HG03521 (cell line): ENCODE data around the gene MAPK8IP2.
"Not testable (repeated sequence)": the region's sequence is repeated elsewhere in the genome, so short reads cannot be mapped to it uniquely, and the experiment has no call there.

Source experiments
- ATAC-seq: cut with Tn5 transposase; IDR thresholded peaks from one replicate; pipeline ENCODE4 v1.9.1; 2021; ENCODE audit warnings: mild to moderate bottlenecking, moderate library complexity; ENCODE audit not compliant: unreplicated experiment

The MAPK8IP2 gene

DNA sequence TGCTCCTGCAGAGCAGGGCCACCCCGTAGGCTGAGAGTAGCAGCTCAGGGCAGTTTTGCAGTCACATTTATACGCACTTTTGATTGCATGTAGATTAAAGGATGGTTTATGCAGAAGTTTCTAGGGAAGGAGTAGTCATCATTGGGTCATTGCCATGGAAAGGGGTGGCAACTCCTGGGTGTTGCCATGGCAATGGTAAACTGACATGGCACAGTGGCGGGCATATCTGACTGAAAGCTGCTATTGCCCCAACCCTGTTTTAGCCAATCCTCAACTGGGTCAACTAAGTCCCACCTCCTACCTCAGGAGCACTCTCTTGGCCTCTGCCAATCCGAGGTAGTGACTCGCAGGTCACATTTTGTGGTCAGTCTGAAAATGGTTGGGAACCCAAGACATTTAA lies 29.8 kb downstream of the MAPK8IP2 start:
- no peak for ATAC-seq

DNA sequence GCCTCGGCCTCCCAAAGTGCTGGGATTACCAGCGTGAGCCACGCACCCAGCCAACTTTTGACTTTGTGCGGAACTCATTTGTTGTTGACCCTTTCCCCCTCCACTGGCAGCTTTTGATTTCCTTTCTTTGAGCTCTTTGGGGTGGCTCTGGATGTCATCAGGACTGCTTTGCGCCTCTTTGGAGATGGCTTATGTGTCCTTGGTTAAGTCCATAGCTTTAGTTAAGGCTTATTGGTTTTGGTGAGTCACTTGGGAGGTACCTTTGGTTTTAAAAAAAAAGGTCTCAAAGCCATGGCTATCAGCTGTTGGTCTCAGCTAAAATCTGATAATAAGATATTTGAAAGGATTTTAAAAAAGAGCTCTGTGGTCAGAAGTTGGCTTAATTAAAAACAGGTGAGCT lies 32.5 kb downstream of the MAPK8IP2 start:
- no peak for ATAC-seq

DNA sequence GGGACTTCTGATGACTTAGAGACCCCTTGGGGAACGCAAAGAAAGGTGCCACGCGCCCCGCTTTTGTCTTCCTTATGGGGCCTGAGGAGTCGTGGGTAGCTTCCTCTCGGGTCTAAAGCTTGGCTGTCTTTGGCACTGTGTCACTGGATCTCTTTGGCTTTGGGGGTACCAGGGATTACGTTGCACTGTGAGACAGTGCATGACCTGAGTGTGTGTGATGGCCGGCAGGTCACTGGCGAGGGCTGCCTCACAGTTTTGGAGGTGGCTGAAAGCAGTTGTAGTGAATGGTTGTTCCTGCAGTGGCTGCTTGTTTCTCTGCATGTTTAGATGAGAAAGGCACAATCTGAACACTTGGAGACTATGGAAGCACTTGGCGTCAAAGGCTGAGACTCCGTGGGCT lies 33.2 kb downstream of the MAPK8IP2 start:
- no peak for ATAC-seq

DNA sequence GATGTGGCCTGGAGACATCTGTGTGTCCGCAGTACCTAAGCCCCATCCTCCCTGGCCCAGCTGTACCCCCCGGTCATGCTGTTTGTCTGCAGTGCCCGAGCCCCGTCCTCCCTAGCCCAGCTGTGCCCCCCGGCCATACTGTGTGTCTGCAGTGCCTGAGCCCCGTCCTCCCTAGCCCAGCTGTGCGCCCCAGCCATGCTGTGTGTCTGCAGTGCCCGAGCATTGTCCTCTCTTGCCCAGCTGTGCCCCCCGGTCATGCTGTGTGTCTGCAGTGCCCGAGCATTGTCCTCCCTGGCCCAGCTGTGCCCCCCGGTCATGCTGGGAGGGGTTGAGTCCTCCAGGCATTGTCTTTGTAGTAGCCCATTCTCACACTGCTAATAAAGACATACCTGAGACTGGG lies 35.0 kb downstream of the MAPK8IP2 start:
- no peak for ATAC-seq

DNA sequence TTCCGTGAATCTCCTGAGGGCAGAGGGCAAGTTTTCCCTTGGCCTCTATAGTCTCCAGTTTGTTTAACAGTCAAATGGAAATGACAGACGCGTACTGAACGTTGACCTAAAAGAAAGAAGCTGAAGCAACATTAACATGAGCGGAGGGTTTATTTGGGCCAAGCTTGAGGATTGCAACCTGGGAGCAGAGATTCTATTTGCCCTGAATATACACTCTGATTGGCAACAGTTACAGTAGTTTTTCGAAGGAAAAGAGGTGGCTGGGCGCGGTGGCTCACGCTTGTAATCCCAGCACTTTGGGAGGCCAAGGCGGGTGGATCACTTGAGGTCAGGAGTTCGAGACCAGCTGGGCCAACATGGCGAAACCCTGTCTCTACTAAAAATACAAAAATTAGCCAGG lies 39.7 kb downstream of the MAPK8IP2 start:
- not testable (repeated sequence) for ATAC-seq

DNA sequence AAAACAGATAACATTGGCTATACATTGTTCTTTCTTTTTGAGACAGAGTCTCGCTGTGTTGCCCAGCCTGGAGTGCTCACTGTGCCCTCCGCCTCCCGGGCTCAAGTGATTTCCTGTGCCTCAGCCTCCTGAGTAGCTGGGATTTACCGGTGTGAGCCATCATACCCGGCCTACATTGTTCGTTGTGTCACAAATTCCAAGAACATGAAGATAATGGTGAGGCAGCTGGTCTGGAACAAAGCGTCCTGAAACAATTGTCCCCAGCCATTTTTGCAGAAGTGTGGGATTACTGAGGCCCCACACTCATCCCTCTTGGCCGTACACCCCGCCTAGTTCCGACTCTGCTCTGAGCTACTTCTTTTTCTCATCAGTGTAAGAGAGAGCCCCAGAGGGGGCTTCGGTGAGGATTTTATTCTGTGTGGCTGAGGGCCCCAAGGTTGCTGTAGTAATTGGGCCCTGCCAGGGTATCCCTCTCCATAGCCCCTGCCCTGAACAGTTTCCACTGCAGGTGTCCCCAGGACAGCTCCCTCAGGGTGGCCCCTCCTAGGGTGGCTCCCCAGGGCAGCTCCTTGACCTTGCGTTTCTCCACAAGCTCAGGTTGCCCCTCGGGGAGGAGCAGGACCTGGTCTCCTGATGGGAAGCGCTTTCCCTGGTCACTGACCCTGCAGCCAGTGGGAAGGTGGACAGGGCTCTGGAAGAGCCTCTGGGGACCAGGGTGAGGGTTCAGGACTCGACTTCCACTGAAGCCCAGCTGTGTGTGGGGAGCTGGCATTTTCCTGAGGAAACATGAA lies 40.5 kb downstream of the MAPK8IP2 start:
- no peak for ATAC-seq

DNA sequence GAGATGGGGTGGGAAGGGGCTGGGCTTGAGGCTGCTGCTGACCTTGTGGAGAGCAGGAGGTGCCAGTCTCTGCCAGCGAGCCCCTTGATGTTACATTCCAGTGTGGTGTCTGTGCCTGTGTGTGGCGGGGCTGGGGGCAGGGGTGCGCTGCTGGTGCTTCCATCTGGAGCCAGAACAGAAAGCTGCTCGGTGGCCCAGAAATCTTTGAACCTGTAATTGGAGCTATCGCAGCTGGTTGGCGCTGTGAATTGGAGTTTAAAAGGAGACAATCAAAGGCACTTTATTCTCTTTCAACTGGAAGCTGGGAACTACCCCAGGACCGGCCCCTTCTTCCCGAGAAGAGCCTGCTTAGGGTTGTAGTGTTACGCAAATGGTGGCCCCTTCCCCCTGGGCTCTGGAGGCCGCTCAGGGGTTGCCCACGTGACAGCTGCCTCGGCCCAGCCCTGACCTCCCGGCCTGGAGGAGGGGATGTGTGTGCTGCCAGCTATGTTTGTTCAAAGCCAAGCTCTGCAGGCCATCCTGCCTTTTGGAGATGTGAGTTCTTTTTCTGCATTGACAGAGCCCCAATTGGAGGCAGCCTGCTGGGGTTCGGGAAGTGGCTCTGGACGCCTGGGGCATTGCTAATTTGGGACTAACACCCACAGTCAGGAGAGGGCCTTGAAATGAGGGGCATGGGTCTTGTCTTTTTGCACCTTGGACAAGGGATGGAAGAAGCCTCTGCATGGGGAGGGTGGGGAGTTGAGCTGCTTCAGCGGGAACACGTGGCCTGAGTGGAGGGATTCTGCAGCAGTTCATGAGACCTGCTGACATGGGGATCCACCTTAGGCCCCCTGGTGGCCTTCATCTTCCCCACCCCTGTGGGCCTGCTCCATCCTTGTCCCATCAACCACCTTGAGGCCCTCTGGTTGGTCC lies 41.4 kb downstream of the MAPK8IP2 start:
- ATAC-seq, result no peak

DNA sequence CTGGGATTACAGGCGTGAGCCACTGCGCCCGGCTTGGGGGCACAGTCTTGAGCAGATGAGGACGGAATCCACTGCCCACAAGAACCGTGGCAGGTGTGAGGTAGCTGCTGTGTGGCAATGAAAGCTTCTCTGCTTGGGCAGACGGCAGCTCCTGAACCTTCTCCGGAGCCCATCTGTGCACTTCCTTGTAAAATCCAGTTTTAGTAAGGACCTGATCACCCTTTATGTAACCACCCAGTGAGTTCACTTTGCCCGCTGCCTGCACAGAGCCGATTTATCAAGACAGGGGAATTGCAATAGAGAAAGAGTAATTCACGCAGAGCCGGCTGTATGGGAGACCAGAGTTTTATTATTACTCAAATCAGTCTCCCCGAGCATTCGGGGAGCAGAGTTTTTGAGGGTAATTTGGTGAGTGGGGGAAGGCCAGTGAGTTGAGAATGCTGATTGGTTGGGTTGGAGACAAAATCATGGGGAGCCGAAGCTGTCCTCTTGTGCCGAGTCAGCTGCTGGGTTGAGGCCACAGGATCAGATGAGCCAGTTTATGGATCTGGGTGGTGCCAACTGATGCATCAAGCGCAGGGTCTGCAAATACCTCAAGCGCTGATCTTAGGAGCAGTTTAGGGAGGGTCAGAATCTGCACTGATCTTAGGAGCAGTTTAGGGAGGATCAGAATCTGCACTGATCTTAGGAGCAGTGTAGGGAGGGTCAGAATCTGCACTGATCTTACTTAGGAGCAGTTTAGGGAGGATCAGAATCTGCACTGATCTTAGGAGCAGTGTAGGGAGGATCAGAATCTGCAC lies 42.6 kb downstream of the MAPK8IP2 start:
- ATAC-seq, result not testable (repeated sequence)

DNA sequence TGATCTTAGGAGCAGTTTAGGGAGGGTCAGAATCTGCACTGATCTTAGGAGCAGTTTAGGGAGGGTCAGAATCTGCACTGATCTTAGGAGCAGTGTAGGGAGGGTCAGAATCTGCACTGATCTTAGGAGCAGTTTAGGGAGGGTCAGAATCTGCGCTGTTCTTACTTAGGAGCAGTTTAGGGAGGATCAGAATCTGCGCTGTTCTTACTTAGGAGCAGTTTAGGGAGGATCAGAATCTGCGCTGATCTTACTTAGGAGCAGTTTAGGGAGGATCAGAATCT lies 43.2 kb downstream of the MAPK8IP2 start:
- ATAC-seq, result not testable (repeated sequence)

DNA sequence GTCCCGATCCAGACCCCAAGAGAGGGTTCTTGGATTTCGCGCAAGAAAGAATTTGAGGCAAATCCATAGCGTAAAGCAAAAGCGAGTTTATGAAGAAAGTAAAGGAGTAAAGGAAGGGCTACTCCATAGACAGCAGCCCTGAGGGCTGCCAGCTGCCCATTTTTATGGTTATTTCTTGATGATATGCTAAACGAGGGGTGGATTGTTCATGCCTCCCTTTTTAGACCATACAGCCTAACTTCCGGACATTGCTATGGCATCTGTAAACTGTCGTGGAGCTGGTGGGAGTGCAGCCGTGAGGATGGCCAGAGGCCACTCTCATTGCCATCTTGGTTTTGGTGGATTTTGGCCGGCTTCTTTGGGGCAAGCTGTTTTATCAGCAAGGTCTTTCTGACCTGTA lies 52.7 kb downstream of the MAPK8IP2 start:
- ATAC-seq, result no peak

DNA sequence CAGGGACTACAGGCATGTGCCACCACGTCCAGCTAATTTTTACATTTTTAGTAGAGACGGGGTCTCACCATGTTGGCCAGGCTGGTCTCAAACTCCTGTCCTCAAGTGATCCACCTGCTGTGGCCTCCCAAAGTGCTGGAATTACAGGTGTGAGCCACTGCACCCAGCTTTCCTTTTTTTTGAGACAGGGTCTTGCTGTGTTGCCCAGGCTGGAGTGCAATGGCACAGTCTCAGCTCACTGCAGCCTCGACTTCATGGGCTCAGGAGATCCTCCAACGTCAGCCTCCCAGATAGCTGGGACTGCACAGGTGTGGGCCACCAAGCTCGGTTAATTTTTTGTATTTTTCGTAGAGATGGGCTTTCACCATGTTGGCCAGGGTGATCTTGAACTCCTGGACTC lies 54.1 kb downstream of the MAPK8IP2 start:
- not testable (repeated sequence) for ATAC-seq

DNA sequence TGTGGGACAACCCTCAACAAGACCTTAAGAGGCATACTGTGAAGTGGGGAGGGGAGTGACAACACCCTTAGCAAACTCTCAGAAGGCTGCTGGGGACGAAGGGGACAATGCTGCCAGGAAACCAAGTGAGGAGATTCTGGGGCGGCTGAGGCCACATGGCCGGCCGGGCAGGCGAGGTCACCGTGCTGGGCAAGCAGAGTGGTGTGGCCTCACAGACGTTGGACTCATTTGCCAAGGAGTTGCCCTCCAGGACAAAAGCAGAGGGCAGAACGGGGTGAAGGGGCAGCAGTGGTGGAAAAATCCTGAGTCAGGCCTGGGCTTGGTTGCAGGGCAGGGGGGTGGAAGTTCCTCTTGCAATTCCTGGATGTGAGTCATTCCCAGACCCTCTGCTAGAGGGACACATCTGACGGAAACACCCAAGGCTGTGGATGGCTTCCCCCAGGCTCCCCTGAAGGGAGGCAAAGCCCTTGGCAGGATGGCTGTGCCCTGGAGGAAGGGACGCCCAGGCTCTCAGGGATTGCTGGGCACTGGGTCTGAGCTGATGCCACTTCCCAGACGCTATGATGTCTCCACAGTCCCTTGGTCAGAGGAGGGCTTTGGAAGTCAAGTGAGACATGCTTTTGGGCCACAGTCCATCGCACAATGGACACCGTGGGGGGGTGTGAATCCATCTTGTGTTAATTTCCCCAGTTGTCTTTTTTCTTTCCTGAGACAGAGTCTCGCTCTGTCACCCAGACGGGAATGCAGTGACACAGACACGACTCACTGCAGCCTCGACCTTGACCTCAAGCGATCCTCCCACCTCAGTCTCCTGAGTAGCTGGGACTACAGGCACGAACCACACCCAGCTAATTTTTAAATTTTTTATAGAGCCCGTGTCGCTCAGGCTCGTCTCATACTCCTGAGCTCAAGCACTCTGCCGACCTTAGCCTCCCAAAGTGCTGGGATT lies 55.8 kb downstream of the MAPK8IP2 start:
- ATAC-seq, result no peak

DNA sequence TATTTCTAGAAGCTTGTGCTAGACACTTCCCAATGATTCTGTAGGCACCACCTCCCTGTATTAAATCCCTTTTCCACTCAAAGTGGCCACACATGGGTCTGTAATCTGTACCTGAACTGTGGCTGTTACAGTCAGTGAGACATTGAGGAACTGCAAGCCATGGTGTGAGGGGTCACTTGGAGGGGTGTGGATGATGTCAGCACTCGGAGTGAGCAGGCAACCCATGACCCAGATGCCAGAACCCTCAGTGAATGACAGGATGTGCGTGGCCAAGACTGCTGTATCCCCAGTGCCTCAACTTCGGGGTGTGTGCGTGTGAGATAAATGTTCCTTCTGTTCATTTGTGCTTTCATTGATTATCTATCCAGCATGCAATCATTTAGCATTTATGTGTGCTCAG lies 57.3 kb downstream of the MAPK8IP2 start:
- ATAC-seq, result no peak

DNA sequence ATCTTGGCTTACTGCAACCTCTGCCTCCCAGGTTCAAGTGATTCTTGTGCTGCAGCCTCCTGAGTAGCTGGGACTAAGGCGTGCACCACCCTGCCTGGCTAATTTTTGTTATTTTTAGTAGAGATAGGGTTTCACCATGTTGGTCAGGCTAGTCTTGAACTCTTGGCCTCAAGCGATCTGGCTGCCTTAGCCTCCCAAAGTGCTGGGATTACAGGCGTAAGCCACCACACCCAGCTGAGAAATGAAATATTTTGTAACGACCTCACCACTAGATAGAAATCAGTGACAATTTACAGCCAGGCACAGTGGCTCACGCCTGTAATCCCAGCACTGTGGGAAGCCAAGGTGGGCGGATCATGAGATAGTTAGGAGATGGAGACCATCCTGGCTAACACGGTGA lies 59.1 kb downstream of the MAPK8IP2 start:
- not testable (repeated sequence) for ATAC-seq

DNA sequence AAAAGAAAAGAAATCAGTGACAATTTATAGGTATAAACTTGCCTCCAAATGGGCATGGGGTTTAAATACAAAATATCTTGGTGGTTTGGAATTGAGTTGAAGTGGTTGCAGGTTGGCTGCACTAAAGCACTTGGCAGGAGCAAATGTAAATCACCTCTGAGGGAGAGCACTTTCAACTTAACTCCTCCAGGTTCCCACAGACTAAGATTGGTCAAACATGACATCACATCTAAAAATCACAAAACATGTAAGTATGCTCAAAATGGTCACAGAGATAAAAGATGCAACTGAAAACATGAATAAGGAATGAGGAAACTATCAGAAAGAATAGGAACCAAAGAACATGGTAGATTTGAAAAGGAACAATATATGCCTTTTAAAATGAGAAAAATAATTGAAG lies 59.7 kb downstream of the MAPK8IP2 start:
- no peak for ATAC-seq
